H1 (cell line): ENCODE results near the gene ART4. TPM values are rescaled to one million over a fixed set of nuclear protein-coding genes. Genes with fewer than 3 reads are reported as not detected.

ENCODE experiments used
- CTCF ChIA-PET: fragments of 300-600 bp; sonication (Branson Sonifier 250); formaldehyde crosslinking; loops from one replicate; lab custom pipeline; 2021; ENCODE audit not compliant: partially characterized antibody; lab: Charles Lee
- POLR2A ChIA-PET: fragments of 300-600 bp; sonication (Branson Sonifier 250); formaldehyde crosslinking; loops from one replicate; lab custom pipeline; 2021; ENCODE audit warnings: inconsistent platforms; ENCODE audit not compliant: partially characterized antibody; lab: Charles Lee
- DNase-seq, 2 experiments: peaks; one replicate each; pipeline versions ENCODE4 v3.0.0 to v3.0.0-alpha.2; 2010 to 2022; ENCODE audit warnings: low spot score in 2 of 2, low read depth in 1 of 2, mixed read lengths in 1 of 2
- FAIRE-seq: peaks from 2 replicates; lab custom pipeline; 2011; peaks lifted over from hg19 to GRCh38; lab: Jason Lieb, UNC
- H2AFZ ChIP-seq: 2 replicates; pipeline ENCODE4 v1.8.1; 2012; ENCODE audit warnings: low read length, inconsistent platforms
- H2AK5ac ChIP-seq: 2 replicates; pipeline ENCODE4 v1.6.1; 2013; ENCODE audit warnings: low read depth, low read length
- H2BK120ac ChIP-seq: replicated peaks from 2 replicates; pipeline ENCODE3; 2013; ENCODE audit warnings: low read depth, low read length, inconsistent platforms
- H2BK12ac ChIP-seq: 2 replicates; pipeline ENCODE4 v1.6.1; 2013; ENCODE audit warnings: low read depth, low read length
- H2BK15ac ChIP-seq: 2 replicates; pipeline ENCODE4 v1.6.1; 2013; ENCODE audit warnings: low read length
- H2BK20ac ChIP-seq: 2 replicates; pipeline ENCODE4 v1.6.1; 2013; ENCODE audit warnings: low read length
- H2BK5ac ChIP-seq: 2 replicates; pipeline ENCODE4 v1.6.1; 2013; ENCODE audit warnings: low read depth, low read length
- H3K14ac ChIP-seq: 2 replicates; pipeline ENCODE4 v1.6.1; 2013; ENCODE audit warnings: inconsistent platforms; ENCODE audit not compliant: insufficient read length
- H3K18ac ChIP-seq: 2 replicates; pipeline ENCODE4 v1.6.1; 2013; ENCODE audit warnings: low read length; ENCODE audit errors: extremely low read depth
- H3K23ac ChIP-seq: 2 replicates; pipeline ENCODE4 v1.6.1; 2013; ENCODE audit warnings: inconsistent platforms; ENCODE audit not compliant: insufficient read length
- H3K23me2 ChIP-seq: 2 replicates; pipeline ENCODE4 v1.6.1; 2013; ENCODE audit warnings: low read depth, low read length
- H3K27ac ChIP-seq: 2 replicates; pipeline ENCODE4 v1.6.1; 2011; ENCODE audit warnings: low read depth, low read length, inconsistent platforms
- H3K27me3 ChIP-seq, 4 experiments: replicated peaks in 1 of 4; 1 replicate in 1 of 4; 2 replicates in 3 of 4; pipeline versions ENCODE4 v1.6.1 to v1.8.1; 2011 to 2013; ENCODE audit warnings: low read length in 3 of 4, mild to moderate bottlenecking in 3 of 4, inconsistent platforms in 2 of 4, mixed read lengths in 2 of 4, moderate library complexity in 1 of 4; ENCODE audit not compliant: control insufficient read depth in 3 of 4, insufficient read depth in 3 of 4; ENCODE audit errors: extremely low read depth in 1 of 4
- H3K36me3 ChIP-seq, 4 experiments: 2 replicates each; pipeline versions ENCODE4 v1.6.1 to v1.8.1; 2011 to 2013; ENCODE audit warnings: mild to moderate bottlenecking in 4 of 4, low read length in 3 of 4, moderate library complexity in 2 of 4, control low read depth in 1 of 4, inconsistent platforms in 1 of 4; ENCODE audit not compliant: insufficient read depth in 4 of 4, control insufficient read depth in 2 of 4
- H3K4ac ChIP-seq: replicated peaks from 2 replicates; pipeline ENCODE3; 2013; ENCODE audit warnings: low read length, low read depth, mixed read lengths, inconsistent platforms; ENCODE audit not compliant: insufficient read length
- H3K4me1 ChIP-seq, 4 experiments: replicated peaks in 1 of 4; 1 replicate in 1 of 4; 2 replicates in 3 of 4; pipeline versions ENCODE4 v1.6.1 to v1.8.1; 2011 to 2013; ENCODE audit warnings: low read length in 3 of 4, inconsistent platforms in 2 of 4, mixed read lengths in 1 of 4; ENCODE audit not compliant: insufficient read depth in 4 of 4, control insufficient read depth in 3 of 4
- H3K4me2 ChIP-seq, 2 experiments: 2 replicates each; pipeline versions ENCODE4 v1.6.1 to v1.8.1; 2011 to 2013; ENCODE audit warnings: low read depth in 2 of 2, low read length in 2 of 2, control low read depth in 1 of 2, inconsistent platforms in 1 of 2, mild to moderate bottlenecking in 1 of 2; ENCODE audit not compliant: insufficient read depth in 1 of 2
- H3K4me3 ChIP-seq, 4 experiments: fragments of 200-600, 300-600 bp in 1 of 4; sonication (generic), shearing (Covaris generic), sonication (Bioruptor Twin) in 1 of 4; 2 replicates each; pipeline versions ENCODE4 v1.5.1 to v1.8.1; 2011 to 2016; ENCODE audit warnings: low read length in 4 of 4, low read depth in 3 of 4, control low read depth in 2 of 4, inconsistent platforms in 2 of 4, mild to moderate bottlenecking in 2 of 4, mixed read lengths in 1 of 4, moderate library complexity in 1 of 4; ENCODE audit not compliant: insufficient read depth in 2 of 4; ENCODE audit errors: extremely low read depth in 1 of 4
- H3K56ac ChIP-seq: replicated peaks from 2 replicates; pipeline ENCODE3; 2013; ENCODE audit warnings: low read depth, mild to moderate bottlenecking, mixed read lengths, low read length, inconsistent platforms; ENCODE audit not compliant: insufficient read length
- H3K79me1 ChIP-seq: 2 replicates; pipeline ENCODE4 v1.6.1; 2013; ENCODE audit warnings: low read depth, low read length, control low read depth
- H3K79me2 ChIP-seq, 2 experiments: 2 replicates each; pipeline versions ENCODE4 v1.6.1 to v1.8.1; 2012 to 2013; ENCODE audit warnings: low read length in 2 of 2, mild to moderate bottlenecking in 2 of 2, inconsistent platforms in 1 of 2; ENCODE audit not compliant: insufficient read depth in 2 of 2, control insufficient read depth in 1 of 2
- H3K9ac ChIP-seq, 4 experiments: replicated peaks in 1 of 4; 1 replicate in 1 of 4; 2 replicates in 3 of 4; pipeline versions ENCODE4 v1.6.1 to v1.8.1; 2011 to 2013; ENCODE audit warnings: low read depth in 3 of 4, low read length in 3 of 4, control low read depth in 2 of 4, mild to moderate bottlenecking in 2 of 4, moderate library complexity in 2 of 4, inconsistent platforms in 1 of 4; ENCODE audit errors: extremely low read depth in 1 of 4
- H3K9me3 ChIP-seq, 2 experiments: 2 replicates each; pipeline versions ENCODE4 v1.6.1 to v1.8.1; 2012 to 2013; ENCODE audit warnings: mild to moderate bottlenecking in 2 of 2, moderate library complexity in 2 of 2, control low read depth in 1 of 2, inconsistent platforms in 1 of 2, low read depth in 1 of 2, low read length in 1 of 2, mixed read lengths in 1 of 2; ENCODE audit not compliant: insufficient read depth in 2 of 2
- H4K20me1 ChIP-seq, 2 experiments: replicated peaks in 1 of 2; 2 replicates each; pipeline versions ENCODE3 to v1.8.1; 2011 to 2013; ENCODE audit warnings: inconsistent platforms in 2 of 2, low read length in 2 of 2, mild to moderate bottlenecking in 1 of 2; ENCODE audit not compliant: insufficient read depth in 2 of 2, control insufficient read depth in 1 of 2
- H4K5ac ChIP-seq: 2 replicates; pipeline ENCODE4 v1.6.1; 2013; ENCODE audit warnings: low read length, low read depth, mixed read lengths, inconsistent platforms; ENCODE audit not compliant: insufficient read length
- H4K8ac ChIP-seq: 2 replicates; pipeline ENCODE4 v1.8.0; 2013; ENCODE audit warnings: mild to moderate bottlenecking, moderate library complexity, low read length, inconsistent platforms; ENCODE audit not compliant: insufficient read depth; ENCODE audit errors: extremely low read depth
- H4K91ac ChIP-seq: replicated peaks from 2 replicates; pipeline ENCODE3; 2013; ENCODE audit warnings: low read length, mixed read lengths, inconsistent platforms; ENCODE audit not compliant: insufficient read length
- ASH2L ChIP-seq: fragments of 200-600, 300-600 bp; sonication (generic); IDR thresholded peaks from one replicate; pipeline ENCODE4 v1.7.1; 2017; ENCODE audit warnings: low read length
- CTCF ChIP-seq, 3 experiments: IDR thresholded peaks; 1 replicate in 2 of 3; 2 replicates in 1 of 3; pipeline versions ENCODE4 v1.5.1 to v1.6.1; 2011; ENCODE audit warnings: low read length in 3 of 3, mild to moderate bottlenecking in 3 of 3, inconsistent platforms in 2 of 3, low read depth in 1 of 3, moderate library complexity in 1 of 3; ENCODE audit not compliant: insufficient read depth in 1 of 3; ENCODE audit errors: control extremely low read depth in 1 of 3
- E2F6 ChIP-seq: IDR thresholded peaks from 2 replicates; pipeline ENCODE4 v1.6.1; 2012; ENCODE audit warnings: inconsistent platforms
- GTF2F1 ChIP-seq: IDR thresholded peaks from 2 replicates; pipeline ENCODE4 v1.6.1; 2012; ENCODE audit warnings: low read depth, low read length, improper control_type of control experiment, borderline replicate concordance
- JUND ChIP-seq: IDR thresholded peaks from 2 replicates; pipeline ENCODE4 v1.6.1; 2011; ENCODE audit warnings: mild to moderate bottlenecking, improper control_type of control experiment, low read length
- POLR2AphosphoS5 ChIP-seq: IDR thresholded peaks from 2 replicates; pipeline ENCODE4 v1.6.1; 2011; ENCODE audit warnings: low read depth, low read length
- RBBP5 ChIP-seq: IDR thresholded peaks from 2 replicates; pipeline ENCODE4 v1.7.1; 2012; ENCODE audit warnings: low read depth, mild to moderate bottlenecking, inconsistent platforms, low read length, moderate library complexity, borderline replicate concordance
- SIX5 ChIP-seq: IDR thresholded peaks from 2 replicates; pipeline ENCODE4 v1.6.1; 2011; ENCODE audit warnings: mild to moderate bottlenecking, low read depth, low read length
- SRF ChIP-seq: IDR thresholded peaks from 2 replicates; pipeline ENCODE4 v1.6.1; 2011; ENCODE audit warnings: mild to moderate bottlenecking, low read depth, low read length, moderate library complexity
- WGBS, 2 experiments: shearing (Covaris generic) in 1 of 2; methylation state at CpG; one replicate each; pipeline versions ENCODE4 v1.1.6 to v1.1.7; 2013 to 2015; ENCODE audit warnings: low lambda C conversion rate in 2 of 2, mixed read lengths in 2 of 2, inconsistent platforms in 1 of 2, low coverage in 1 of 2, missing lambda C conversion rate in 1 of 2; ENCODE audit not compliant: insufficient replicate concordance in 2 of 2, insufficient coverage in 1 of 2, insufficient read length in 1 of 2; ENCODE audit errors: extremely low coverage in 1 of 2, missing lambda C conversion rate in 1 of 2; 5-methylcytosine and 5-hydroxymethylcytosine counted together
- polyA plus RNA-seq, 7 experiments: library from polyadenylated mRNA; depleted of rRNA in 3 of 7; stranded (reverse) in 5 of 7; unstranded in 2 of 7; fragments of >200 nt in 5 of 7; fragments of 200-250 nt in 2 of 7; gene quantifications; 1 replicate in 5 of 7; 2 replicates in 1 of 7; 4 replicates in 1 of 7; pipeline versions ENCODE4 v1.2.1 to v1.2.3, GENCODE V29; 2011 to 2013; ENCODE audit warnings: missing spikeins in 2 of 7, mixed read lengths in 2 of 7
- total RNA-seq: library from RNA; stranded (reverse); fragmentation: NEBNext Ultra II Directional; extraction: Animal tissue kit (Norgen Biotek cat#: 25700); gene quantifications from 2 replicates; pipeline ENCODE4 v1.2.1, GENCODE V29; 2021

ART4 gene
- total and polyA plus RNA-seq, 2 of the 8 experiments (the other 6 are each of a cell fraction or from before 2014, with no cell fraction given) = not detected

GRCh38 chr12:14883686-14884085 is 40.4 kb upstream of the ART4 start:
- H3K4me2 ChIP-seq = no peak overlapping the region
- WGBS, 2 experiments = 93% methylated on average over 10 of the region's 10 CpGs; no CpG with 5 or more reads in 1 of the 2 experiments
- TF ChIP-seq JUND (no peak), SIX5 (no peak), ASH2L (no peak), GTF2F1 (no peak), E2F6 (no peak), CTCF (IDR thresholded peaks at IDR 0.05; ENCODE audit: control extremely low read depth in 1 of 3, insufficient read depth in 1 of 3, low read depth in 1 of 3, low read length in 3 of 3) (no peak), RBBP5 (no peak), SRF (no peak), POLR2AphosphoS5 (no peak)

More at GRCh38 chr12:14883686-14884085, 40.4 kb upstream of the ART4 start:
- H3K79me2 ChIP-seq = no peaks in the 10 kb centered on the region
- no peak for FAIRE-seq
- no peak overlapping the region for H4K91ac ChIP-seq
- no peak overlapping the region for H4K8ac ChIP-seq
- no peak overlapping the region for H3K4me3 ChIP-seq
- no peak overlapping the region for H3K27ac ChIP-seq
- H3K9me3 ChIP-seq = no peaks in the 10 kb centered on the region
- no peaks in the 10 kb centered on the region for H3K36me3 ChIP-seq
- no peak overlapping the region for H3K18ac ChIP-seq
- no peaks in the 10 kb centered on the region for H3K23me2 ChIP-seq
- no peak overlapping the region for H3K23ac ChIP-seq
- H3K4me1 ChIP-seq = no peaks in the 10 kb centered on the region
- H2BK12ac ChIP-seq = no peak overlapping the region
- ChIA-PET CTCF (interaction anchor here (1.0 kb wide), 1 partner anchor 35 kb away, joined by 3 read pairs; no protein-coding TSS in a partner anchor), POLR2A (no interaction called here)
- H2BK5ac ChIP-seq = no peak overlapping the region
- H4K20me1 ChIP-seq = no peaks in the 10 kb centered on the region
- H2AFZ ChIP-seq = no peak overlapping the region
- no peak overlapping the region for H3K14ac ChIP-seq
- H3K56ac ChIP-seq = no peak overlapping the region
- H3K9ac ChIP-seq = no peak overlapping the region
- no peak overlapping the region for H2BK20ac ChIP-seq
- H3K27me3 ChIP-seq = no peaks in the 10 kb centered on the region
- H3K79me1 ChIP-seq = no peaks in the 10 kb centered on the region
- H3K4ac ChIP-seq = no peak overlapping the region
- no peak for DNase-seq
- H2BK15ac ChIP-seq = no peak overlapping the region
- H2AK5ac ChIP-seq = no peak overlapping the region
- no peak overlapping the region for H4K5ac ChIP-seq
- no peak overlapping the region for H2BK120ac ChIP-seq
